Measurements from ENCODE around the gene CYB5RL. TPM values are rescaled to one million over a fixed set of nuclear protein-coding genes. Genes with fewer than 3 reads are reported as not detected.
"Not testable (repeated sequence)": the region's sequence is repeated elsewhere in the genome, so short reads cannot be mapped to it uniquely, and the experiment has no call there.

Gene CYB5RL
- total RNA-seq, 1 donor from 2014 or later = 1.9 TPM

DNA sequence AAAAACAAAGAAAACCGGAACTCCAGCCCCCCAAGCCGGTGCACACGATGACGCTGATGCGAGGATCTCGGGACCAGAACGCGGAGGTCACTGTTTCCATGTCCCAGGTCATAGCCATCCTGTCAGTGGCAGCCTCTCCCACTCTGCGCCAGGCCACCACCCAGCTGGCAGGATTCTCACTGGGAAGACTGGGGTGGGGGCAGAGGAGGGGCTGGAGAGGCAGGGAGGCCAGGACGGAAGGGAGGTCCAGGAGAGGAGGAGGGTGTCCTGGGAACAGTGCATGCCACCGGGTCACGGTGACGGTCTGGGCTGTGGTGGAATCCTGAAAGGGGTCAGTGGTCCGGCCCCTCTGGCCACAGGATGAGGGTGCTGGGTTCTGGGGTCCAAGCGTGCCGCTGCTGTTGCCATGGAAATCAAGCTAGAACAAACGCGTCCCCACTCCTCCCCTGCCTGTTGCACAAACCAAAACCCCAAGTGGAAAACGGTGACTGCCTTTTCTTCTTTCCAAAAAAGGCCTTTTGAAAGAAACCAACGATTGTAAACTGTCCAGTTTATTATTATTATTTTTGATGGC lies 26.2 kb upstream of the CYB5RL start:
- no peak for DNase-seq (ENCODE audit: low spot score)

DNA sequence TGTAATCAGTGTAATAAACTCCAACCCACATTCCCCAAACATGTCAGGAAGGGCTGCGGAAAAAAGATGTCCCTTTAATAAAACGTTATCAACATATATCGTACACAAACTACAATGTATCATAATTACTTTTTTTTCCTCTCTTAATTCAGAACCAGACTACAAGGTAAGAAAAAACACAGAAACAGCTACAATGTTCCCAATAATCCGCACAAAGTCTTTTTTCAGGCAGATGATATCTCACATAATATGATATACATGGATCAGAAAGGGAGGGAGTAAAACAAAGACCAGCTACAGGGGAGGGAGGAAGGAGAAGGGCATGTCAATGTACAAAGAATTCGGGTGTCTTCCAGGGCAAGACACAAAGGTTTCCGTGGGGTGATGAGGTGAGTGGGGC lies 25.5 kb upstream of the CYB5RL start:
- no peak for DNase-seq (ENCODE audit: low spot score)

DNA sequence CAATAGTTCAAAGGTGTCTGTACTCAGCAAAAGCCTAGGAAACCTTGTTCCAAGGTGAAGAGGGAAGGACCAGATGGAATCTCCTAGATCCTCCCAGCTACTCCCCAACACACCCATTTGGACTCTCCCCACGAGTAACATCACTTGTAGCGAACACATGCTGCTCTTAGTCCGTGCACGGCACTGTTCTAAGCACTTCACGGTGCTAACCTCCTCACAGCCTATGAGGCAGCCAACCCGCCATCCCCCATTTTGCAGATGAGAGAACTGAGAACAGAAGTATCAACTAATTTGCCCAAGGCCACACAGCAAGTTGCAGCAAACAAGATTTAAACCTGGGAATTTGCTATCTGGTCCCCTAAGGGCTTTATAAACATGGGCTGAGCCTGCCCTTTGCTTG lies 24.4 kb upstream of the CYB5RL start:
- no peak for DNase-seq (ENCODE audit: low spot score)

DNA sequence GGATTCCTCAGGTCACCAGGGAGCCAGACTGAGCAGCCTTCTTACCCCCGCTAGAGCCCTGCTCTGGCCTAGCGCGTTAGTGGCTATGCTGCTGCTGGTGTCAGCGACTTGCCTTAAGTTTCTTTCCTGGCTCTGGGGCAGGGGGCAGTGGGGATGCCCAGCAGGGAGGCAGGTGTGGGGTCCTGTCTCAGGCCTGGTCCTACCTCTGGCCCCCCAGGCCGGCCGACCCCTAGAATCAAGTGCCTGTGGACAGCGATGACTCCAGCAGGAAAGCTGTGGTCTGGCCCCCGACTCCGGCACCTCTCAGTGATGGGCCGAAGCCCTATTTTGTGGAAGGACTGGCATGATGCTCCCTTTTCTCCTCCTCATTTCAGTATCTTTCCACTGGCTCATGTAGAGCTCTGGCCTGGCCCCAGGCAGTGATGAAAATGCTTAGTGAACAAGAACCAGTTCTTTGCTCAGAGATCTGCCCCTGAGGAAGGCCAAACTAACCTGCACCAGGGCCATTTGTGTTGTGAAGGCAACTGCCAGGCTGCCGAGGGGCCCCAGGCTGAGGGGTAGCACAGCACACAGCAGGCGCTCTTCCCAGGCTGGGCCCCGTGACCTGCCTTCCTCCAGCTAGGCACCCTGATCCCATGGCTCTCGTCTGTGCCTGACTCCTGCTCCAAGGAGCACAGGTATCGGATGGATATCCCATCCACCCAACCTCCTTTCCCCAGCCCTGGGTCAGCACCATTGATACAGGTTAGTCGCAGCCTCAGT lies 23.8 kb upstream of the CYB5RL start:
- no peak for DNase-seq (ENCODE audit: low spot score)

DNA sequence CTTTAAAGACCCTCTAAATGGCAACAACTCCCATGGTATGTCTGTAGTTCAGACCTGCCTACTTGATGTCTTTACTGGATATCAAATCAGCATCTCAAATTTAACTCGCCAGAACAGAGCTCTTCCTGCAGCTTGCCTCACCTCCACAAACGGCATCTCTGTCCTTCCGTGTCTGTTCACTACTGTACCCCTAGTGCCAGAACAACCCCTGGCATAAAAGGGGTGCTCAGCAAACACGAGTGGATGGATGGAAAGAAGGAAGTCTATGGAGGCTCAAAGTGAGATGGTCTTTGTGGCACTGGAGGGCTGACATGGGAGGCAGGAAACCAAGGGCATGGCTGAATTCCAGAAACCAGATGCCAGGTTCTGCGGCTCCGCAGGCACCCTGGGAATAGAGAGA lies 22.9 kb upstream of the CYB5RL start:
- no peak for DNase-seq (ENCODE audit: low spot score)

DNA sequence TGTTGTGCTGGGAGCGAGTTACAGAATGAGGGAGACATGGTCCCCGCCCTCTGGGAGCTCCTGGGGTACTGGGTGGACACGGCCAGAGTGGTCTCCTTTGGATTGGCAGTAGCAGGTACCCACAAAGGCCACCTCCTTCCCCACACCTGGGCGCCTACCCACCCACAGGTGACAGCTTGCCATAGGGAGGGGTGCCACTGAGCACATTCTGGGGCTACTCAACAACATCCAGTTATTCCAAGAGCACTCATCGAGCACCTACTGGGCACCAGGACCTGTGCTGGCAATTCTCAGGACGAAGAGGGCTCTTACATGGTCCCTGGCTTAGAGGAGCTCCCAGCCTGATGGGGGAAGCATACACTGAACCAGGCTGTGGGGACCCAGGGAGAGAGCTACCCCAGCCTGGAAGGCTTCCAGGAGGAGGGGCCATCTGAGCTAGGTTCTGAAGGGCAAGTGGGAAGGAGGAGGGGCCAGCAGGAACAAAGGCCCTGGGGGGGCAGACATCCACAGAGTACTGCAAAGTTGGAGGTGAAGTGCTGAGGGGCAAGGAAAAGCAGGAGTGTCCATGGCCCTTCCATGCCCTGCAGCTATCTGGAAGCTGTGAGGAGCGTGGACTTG lies 22.1 kb upstream of the CYB5RL start:
- DNase-seq (ENCODE audit: low spot score) = no peak

DNA sequence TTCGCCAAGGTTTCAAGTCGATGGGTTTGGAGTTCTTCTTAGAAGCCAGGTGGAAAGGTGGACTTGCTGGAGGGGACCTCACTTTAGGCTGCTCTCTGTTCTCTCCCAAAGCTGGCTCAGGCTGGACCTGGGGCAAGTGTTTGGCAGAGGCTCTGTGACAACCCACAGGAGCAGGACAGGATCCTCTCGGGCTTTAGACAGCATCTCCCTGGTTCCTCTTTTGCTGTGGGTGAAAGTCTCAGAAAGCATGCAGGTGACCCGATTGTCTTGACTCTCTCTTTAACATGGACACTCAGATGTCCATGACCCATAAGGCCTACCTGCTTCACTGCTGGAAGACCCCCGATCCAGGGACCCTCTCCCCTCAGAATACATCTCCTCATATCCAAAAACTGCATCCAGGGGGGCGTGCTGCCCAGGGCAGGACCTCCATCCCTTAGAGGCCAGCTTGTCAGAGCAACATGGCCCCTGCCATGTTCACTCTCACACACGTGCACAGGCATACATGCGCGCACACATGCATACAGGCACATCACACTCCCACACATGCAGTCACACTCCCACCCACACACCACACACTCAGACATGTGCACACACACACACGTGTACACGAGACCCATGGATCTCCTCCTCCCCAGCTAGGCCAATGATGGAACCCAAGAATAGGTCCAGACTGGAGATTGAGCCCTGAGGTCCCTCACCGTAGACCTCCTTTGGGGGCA lies 21.4 kb upstream of the CYB5RL start:
- no peak for DNase-seq (ENCODE audit: low spot score)

DNA sequence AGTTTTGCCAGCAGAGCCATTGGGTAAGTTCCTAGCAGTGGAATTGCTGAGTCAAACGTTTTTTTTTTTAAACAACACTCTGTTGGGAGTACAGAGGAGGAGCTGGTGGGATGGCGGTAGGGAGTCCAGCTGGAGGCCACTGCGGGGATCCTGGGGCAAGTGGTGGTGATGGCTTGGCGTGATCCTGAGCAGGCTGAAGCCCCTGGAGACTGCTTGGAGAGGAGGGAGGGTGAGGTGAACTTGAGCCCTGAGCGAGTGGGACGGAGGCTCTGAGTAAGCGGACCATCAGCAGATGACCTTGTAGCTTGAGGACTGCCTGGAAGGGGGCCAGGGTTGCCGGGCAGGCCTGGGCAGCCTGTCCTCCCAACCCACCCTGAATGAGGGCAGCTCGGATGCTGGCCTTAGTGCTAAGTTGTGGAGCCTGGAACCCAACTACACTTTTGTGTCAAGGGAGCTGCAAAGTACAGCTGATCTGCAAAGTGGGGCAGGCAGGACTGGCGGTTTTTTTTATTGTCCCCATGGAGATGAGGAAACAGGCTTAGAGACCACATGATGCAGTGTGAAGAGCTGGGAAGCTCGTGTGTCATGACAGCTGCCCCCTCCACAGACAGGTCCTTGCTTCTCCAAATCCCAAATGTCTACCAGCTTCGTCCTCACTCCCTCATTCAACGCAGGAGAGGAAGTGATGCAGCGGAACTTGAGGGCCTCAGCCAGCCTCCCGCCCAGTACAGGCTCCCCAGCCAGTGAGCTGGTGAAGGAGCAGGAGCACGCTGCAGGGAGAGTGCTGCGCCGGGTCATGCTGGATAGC lies 20.4 kb upstream of the CYB5RL start:
- DNase-seq (ENCODE audit: low spot score) = peak; percentile 75

DNA sequence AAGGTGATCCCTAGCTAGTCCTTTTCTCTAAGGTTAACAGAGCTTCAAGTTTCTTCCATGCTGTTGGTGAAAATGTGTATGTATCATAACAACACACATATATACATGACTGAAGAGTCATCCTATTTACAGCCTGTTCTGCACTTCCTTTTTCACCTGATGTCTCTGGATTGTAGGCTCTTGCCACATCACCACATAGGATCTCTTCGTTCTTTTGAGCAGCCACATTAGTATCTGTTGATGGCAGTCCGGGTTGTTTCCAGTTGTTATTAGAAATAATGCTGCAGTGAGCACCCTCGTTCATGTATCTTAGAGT lies 19.8 kb upstream of the CYB5RL start:
- no peak for DNase-seq (ENCODE audit: low spot score)

DNA sequence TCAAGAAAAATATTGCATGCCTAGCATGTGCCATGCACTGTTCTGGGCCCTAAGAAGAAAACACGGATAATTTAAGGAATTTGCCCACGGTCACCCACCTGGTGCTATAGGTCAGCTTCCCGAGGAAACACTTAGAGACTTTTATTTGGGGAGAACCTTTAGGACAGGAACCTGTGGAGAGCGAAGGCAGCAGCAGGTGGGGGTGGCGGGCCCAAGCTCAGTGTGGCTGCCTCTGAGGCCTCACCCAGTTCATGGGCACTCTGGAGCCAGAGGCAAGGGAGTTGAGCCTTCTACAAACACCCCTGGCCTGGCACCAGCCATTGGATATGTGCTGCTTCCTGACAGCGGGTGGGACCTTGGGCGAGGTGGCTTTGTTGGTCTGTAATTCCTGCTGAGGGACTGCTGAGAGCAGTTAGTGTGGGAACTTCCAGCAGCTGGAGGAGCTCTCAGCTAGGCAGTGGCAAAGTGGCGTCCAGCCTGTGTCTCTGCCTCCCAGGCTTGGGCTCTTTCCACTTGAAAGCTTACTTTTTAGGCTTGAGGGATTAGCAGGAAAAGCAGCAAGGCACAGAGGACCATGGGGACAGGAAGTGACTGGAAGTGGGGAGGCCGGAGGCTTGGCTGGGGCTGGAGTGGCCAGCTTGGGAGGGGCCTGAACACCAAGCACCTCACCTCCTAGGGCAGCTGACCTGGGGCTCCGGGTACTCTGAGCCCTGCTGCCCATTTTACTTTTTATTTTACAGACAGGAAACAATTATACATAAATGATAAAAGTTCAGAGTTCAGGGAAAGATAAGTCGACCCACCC lies 19.3 kb upstream of the CYB5RL start:
- peak; percentile 62 for DNase-seq (ENCODE audit: low spot score)

DNA sequence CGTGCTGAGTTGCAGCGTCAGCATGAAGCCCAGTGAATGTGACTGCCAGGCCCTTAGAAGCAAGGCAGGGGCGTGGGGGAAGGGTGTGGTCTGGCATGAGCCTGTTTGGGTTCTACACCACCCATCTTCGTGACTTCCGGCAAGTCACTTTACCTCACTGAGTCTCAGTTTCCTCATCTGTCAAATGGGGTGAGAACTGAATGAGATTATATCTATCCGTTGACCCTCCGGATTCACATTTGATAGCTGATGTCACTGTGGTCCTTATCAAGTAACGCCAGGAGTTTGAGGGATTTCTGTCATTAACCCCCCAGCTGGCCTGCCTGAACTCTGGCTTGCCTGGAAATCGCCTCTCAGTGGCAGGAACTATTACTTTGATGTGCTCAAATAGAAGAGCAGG lies 15.7 kb upstream of the CYB5RL start:
- DNase-seq (ENCODE audit: low spot score) = no peak

DNA sequence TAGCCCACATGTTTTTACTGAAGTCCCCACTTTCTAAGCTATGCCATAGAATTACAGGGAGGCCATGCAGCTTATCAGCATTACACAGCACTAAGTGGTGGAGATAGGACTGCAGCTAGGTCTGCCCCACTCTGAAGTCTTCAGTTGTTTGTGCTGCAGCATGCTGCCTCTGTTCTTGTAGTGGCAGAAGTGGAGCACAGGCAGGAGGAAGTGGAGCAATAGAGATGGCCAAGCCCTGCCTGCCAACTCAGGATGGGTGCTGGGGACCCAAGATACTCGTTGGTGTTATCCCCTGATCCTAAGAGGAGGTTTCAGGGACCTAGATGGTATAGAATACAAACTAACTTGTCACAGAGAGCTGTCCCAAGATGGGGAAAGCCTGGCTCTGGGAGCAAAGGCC lies 13.0 kb upstream of the CYB5RL start:
- DNase-seq (ENCODE audit: low spot score) = no peak

DNA sequence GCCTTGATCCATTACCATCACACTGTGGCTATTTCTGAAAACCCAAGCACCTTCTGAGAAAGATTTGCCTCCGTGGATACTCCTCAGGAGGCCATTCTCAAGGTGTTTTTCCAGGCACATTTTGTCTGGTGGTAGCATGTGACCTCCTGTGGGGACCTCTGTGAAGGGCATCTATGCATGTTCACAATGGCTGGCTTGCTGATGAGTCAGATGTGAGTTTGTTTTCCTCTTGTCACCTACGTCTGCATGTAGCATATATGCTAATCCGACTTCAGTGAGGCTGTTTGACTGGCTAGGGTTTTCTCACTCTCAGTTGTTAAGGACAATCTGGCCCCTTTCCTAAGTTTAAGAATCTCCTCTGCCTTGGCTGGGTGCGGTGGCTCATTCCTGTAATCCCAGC lies 8.1 kb upstream of the CYB5RL start:
- DNase-seq (ENCODE audit: low spot score) = not testable (repeated sequence)

DNA sequence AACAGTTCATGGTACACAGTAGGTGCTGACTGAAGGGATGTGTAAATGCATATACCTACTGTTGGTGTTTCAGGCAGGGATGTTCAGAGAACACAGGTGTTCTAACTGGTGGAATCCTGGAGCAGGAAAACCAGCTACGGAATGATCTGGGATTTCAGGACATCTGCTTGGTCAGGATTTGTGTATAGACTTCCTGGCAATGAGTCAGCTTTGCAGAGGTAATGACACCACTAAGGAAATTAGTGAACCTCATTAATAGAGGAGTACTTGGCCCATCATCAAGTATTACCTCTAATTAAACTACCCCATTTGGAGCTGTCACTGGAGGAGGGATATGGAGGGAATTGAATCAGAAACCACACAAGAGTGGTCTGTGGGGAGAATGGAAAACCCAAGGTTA lies 7.5 kb upstream of the CYB5RL start:
- no peak for DNase-seq (ENCODE audit: low spot score)

DNA sequence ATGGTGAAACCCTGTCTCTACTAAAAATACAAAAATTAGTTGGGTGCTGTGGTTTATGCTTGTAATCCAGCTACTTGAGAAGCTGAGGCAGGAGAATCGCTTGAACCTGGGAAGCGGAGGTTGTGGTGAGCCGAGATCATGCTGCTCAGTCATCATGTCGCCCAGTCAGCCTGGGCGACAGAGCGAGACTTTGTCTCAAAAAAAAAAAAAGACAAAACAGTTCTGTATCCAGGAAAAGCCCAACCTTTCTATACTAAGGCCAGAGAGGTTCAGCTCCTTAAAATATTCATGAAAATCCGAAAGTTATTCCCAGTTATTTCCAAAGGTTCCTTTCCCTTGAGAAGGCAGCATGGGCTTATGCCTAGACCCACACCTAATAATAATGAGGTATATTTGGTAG lies 4.4 kb upstream of the CYB5RL start:
- DNase-seq (ENCODE audit: low spot score) = no peak

DNA sequence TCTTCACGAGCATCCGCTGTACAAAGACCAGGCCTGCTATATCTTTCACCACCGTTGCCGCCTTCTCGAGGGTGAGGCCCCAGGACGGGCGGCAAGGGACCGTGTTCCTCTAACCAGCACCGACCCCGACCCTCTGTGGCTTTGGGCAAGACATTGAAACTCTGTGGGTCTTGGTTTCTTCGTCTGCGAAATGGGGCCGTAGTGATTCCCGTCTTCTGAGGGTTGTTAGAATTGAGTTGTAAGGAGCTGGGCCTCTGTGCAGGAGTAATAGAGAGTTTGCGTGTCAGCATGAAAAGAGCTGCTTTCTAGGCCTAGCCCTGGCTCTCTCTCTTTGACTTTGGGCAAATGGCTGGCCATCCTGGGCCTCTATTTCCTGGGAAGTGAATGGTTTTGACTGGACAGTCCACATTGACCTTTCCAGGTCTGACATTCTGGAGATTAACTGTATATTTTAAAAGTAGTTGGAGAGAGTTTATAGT lies 728 bp upstream of the CYB5RL start:
- DNase-seq (ENCODE audit: low spot score) = no peak

DNA sequence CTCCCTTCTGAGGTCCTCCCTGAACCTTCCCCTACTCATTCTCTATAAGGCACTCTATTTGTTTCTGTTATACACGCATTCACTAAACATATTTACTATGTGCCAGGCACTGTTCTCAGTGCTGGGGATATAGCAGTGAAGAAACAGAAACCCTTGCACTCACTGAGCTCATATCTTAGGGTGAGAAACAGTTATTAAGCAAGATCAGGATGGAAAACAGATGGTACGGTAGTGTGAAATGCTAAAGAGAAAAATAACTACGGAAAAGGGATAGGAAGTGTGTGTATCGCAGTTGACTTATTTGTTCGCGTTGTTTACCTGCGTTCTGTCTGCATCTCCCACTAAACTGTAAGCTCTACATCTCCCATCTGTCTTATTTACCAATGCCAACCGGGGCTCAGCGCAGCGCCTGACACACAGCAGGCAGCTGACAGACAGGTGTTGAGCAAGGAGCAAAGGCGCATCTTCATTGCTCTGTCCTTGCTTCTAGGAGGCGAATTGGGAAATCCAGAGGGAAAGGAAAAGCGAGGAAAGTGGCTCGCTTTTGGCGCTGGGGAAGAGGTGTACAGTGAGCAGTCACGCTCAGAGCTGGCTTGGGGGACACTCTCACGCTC lies 572 bp downstream of the CYB5RL start:
- DNase-seq (ENCODE audit: low spot score) = no peak

DNA sequence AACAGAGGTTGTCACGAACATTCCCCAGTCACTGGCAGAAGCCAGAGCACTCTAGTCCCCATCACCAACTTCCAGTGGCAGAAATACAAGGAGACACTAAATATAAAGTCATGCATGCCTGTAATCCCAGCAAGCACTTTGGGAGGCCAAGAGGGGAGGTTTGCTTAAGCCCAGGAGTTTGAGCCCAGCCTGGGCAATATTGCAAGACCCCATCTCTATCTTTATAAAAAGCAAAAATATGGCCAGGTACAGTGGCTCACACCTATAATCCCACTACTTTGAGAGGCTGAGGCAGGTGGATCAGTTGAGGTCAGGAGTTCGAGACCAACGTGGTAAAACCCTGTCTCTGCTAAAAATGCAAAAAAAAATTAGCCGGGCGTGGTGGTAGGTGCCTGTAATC lies 6.4 kb downstream of the CYB5RL start:
- DNase-seq (ENCODE audit: low spot score) = no peak

DNA sequence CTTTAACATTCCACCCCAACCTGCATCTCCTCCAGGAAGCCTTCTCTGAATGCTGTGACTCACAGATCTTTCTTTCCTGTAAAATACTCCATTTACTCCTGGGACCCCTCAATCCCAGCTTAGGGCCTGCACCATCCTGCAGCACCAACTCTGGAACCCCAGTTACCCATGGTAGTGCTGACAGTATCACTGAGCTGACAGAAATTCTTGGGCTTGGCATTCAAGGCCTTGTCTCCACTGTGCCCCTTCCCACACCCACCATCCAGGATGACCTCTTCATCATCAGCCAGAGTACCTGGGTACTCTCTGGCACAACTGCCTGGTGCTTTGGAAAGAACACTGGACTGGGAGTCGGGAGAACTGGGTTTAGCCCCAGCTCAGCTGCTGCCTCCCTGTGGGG lies 8.3 kb downstream of the CYB5RL start:
- no peak for DNase-seq (ENCODE audit: low spot score)

DNA sequence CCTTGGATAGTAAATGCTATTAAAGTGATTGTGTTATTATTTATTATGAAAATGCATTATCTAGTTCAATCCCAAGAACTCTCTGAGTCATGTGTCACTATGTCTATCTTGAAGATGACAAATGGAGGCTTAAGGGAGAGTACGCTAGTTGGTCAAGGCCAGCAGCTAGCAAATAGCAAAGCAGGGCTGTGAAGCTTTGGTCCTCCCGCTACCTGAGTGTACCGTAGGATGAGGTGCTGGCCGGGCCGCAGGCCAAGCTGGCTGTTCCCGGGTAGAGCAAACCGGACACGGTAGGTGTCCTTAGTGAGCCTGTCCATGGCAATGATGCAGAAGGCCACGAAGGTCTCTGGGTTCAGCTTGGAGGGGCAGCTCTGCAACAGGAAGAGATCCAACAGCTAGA lies 9.3 kb downstream of the CYB5RL start:
- no peak for DNase-seq (ENCODE audit: low spot score)

DNA sequence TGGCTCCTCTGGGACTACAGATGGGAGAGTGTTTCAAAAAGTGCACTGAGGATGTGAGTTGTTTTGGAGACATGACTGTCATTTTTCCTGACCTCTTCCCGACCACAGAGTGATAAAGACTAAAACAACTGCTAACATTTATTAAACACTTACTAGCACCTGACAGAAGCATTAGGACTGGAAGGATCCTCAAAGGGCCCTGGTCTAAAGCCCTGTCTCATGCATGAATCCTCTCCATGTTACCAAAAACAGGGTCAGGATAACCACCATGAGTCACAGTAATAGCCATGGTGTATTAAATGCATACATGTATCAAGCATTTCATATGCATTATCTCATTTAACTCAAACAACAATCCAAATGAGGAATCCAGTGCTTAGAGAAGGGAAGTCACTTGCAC lies 11.5 kb downstream of the CYB5RL start:
- no peak for DNase-seq (ENCODE audit: low spot score)
